ENCODE results near the gene AVL9.

Gene AVL9

DNA sequence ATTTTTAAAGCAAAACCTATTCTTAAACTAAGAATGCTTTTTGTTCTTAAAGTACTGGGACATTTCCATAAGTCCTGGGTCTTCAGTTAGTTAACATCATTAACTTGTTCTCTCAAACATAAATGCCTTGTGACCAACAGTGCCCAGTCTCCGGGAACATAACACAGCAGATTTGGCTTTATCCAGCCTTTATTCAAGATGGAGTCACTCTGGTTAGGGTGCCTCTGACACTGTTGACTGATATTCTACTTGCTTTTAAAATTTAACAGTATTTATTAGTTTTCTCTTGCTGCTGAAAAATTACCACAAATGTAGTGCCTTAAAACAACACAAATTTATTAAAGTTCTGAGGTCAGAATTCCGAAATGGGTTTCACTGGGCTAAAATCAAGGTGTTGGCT is 44.1 kb downstream of the AVL9 start:
- DNase-seq (ENCODE audit: low read depth), result no peak
- TF ChIP-seq, protein P1, sequence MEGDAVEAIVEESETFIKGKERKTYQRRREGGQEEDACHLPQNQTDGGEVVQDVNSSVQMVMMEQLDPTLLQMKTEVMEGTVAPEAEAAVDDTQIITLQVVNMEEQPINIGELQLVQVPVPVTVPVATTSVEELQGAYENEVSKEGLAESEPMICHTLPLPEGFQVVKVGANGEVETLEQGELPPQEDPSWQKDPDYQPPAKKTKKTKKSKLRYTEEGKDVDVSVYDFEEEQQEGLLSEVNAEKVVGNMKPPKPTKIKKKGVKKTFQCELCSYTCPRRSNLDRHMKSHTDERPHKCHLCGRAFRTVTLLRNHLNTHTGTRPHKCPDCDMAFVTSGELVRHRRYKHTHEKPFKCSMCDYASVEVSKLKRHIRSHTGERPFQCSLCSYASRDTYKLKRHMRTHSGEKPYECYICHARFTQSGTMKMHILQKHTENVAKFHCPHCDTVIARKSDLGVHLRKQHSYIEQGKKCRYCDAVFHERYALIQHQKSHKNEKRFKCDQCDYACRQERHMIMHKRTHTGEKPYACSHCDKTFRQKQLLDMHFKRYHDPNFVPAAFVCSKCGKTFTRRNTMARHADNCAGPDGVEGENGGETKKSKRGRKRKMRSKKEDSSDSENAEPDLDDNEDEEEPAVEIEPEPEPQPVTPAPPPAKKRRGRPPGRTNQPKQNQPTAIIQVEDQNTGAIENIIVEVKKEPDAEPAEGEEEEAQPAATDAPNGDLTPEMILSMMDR (IDR thresholded peaks at IDR 0.05; ENCODE audit: insufficient read depth, low read depth, low read length, missing control alignments), result no peak
- no peak overlapping the region for H3K4me3 ChIP-seq (ENCODE audit: low read depth, low read length)

DNA sequence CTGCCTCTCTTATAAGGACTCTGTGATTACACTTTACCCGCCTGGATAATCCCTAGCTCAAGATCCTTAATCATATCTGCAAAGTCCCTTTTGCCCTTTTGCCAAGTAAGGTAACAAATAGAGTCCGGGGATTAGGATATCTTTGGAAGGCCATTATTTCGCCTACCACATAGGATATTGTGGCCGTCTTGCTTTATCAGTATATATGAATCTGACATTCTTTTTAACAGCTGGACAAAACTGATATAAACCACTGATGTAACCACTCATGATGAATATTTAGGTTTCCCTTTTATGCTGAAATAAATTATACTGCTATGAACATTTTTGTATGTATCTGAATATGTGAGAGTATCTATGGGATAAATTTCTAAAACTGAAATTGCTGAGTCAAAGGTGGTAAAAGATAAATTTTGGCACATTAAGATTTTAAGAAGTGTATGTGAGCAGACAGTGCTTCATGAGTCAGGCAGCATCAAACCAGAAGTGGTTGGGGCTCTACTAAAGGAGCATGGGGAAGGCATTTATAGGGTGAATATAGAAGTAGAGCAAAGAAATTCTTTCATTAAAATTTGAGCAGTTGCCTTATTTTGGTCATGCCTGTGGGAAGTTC is 44.7 kb downstream of the AVL9 start:
- TF ChIP-seq, protein P1 (IDR thresholded peaks at IDR 0.05; ENCODE audit: insufficient read depth, low read depth, low read length, missing control alignments), result no peak
- no peak overlapping the region for H3K4me3 ChIP-seq (ENCODE audit: low read depth, low read length)
- DNase-seq (ENCODE audit: low read depth), result no peak

DNA sequence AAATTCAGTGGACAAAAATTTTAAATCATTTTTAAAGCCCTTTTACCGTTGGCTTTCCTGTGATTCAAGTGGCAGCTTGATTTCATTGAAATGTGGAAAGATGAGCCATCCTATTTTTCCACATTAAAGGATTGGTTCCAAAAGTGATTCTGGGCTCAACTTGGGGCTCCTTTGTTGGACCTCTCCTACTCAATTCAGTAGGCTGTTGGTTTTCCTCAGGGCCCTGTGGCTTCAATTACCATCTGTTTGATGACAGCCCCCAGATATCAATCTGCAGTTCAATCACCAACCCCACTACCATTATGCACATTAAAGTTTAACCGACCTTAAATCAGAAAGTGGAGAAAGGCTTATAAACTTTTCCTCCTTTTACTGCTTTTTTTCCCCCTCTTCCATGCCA is 47.3 kb downstream of the AVL9 start:
- TF ChIP-seq, protein P1 (IDR thresholded peaks at IDR 0.05; ENCODE audit: insufficient read depth, low read depth, low read length, missing control alignments), result no peak
- no peak for DNase-seq (ENCODE audit: low read depth)
- H3K4me3 ChIP-seq (ENCODE audit: low read depth, low read length), result no peak overlapping the region

DNA sequence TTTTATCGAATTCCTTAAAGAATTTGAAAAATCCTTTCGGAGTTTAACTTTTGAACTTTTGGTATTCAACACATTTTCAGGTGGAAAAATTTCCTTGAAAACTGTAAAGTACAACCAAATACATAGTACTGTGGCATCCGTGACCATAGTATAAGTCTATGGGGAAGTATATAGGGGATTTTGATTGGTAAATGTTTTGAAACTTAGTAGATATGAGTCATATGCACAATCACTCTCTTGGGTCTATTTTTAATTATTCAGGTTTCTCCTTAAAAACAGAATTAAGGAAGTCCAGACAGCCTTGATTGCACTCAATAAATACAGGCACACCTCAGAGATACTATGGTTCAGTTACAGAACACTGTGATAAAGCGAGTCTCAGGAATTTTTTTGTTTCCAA is 64.2 kb downstream of the AVL9 start:
- TF ChIP-seq, protein P1 (IDR thresholded peaks at IDR 0.05; ENCODE audit: insufficient read depth, low read depth, low read length, missing control alignments), result no peak
- no peak overlapping the region for H3K4me3 ChIP-seq (ENCODE audit: low read depth, low read length)
- DNase-seq (ENCODE audit: low read depth), result no peak

DNA sequence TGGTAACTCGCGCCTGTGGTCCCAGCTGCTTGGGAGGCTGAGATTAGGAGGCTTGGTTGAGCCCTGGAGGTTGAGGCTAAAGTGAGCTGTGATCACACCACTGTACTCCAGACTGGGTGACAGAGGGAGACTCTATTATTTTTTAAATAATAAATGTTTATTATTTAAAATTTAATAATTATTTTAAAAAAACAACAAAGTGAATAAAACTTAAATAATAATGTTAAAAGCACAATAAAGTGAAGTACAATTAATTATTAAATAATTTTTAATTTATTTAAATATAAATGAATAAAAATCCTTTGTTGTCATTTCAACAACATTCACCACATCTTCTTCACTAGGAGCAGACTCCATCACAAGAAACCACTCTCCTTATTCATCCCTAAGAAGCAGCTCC is 64.8 kb downstream of the AVL9 start:
- TF ChIP-seq, protein P1 (IDR thresholded peaks at IDR 0.05; ENCODE audit: insufficient read depth, low read depth, low read length, missing control alignments), result no peak
- no peak for DNase-seq (ENCODE audit: low read depth)
- no peak overlapping the region for H3K4me3 ChIP-seq (ENCODE audit: low read depth, low read length)

DNA sequence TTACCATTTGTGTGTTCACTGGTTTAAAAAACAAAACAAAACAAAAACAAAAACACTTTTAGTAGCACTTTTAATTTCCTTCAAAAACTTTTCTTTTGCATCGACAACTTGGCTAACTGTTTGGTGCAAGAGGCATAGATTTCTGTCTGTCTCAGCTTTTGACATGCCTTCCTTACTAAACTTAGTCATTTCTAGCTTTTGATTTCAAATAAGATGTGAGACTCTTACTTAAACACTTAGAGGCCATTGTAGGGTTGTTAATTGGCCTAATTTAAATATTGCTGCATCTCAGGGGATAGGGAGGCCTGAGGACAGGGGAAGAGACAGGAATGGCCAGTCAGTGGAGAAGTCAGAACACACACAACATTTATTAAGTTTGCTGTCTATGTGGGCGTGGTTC is 66.3 kb downstream of the AVL9 start:
- no peak for DNase-seq (ENCODE audit: low read depth)
- TF ChIP-seq, protein P1 (IDR thresholded peaks at IDR 0.05; ENCODE audit: insufficient read depth, low read depth, low read length, missing control alignments), result no peak
- no peak overlapping the region for H3K4me3 ChIP-seq (ENCODE audit: low read depth, low read length)

DNA sequence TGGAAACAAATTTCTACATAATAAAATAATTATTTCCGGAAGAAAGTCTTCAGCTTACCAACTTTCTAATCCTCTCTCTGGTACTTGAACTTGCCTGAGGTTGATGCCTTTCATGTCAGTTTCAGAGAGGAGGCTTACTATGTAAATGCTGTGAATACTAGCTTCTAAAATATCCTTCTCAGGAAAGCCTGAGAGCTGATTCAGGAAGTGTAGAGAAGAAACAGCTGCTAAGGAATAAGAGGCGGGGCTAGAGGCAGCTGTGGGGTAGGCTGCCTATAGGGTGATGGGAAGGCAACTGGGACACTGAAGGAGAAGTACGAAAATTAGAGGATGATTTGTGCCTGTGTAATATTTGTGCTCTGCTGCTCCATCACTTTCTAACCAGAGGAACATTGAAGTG is 69.3 kb downstream of the AVL9 start:
- DNase-seq (ENCODE audit: low read depth), result no peak
- TF ChIP-seq, protein P1 (IDR thresholded peaks at IDR 0.05; ENCODE audit: insufficient read depth, low read depth, low read length, missing control alignments), result no peak
- no peak overlapping the region for H3K4me3 ChIP-seq (ENCODE audit: low read depth, low read length)

All from GM12865 (cell line).